ENCODE data around the gene PPP1R9A. TPM values are rescaled to one million over a fixed set of nuclear protein-coding genes. Genes with fewer than 3 reads are reported as not detected.

PPP1R9A gene
- total RNA-seq, 1 experiment from 2014 or later: 6.3 TPM

DNA sequence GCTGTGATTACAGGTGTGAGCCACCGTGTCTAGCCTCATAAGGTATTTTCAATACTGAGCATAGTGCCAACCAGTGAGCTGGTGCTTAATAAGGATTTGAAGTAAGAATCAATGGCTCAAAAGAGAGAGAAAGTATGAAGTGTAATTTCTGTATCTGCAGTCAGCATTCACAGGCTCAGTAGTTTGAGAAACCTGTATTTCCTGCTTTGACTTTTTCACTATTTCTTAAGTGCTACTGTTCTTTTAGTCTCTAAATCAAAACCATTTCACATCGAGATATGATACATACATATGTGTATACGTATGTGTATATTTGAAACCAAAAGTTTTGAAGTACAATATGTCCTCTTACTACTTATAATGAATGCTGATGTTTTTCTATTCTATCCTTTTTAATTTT lies 189.9 kb downstream of the PPP1R9A start:
- no peak overlapping the region for H3K27ac Mint-ChIP-seq (ENCODE audit: low read depth, unreplicated experiment)
- H3K27me3 Mint-ChIP-seq (ENCODE audit: insufficient read depth, unreplicated experiment): no peaks in the 10 kb centered on the region
- TF ChIP-seq, protein P1, sequence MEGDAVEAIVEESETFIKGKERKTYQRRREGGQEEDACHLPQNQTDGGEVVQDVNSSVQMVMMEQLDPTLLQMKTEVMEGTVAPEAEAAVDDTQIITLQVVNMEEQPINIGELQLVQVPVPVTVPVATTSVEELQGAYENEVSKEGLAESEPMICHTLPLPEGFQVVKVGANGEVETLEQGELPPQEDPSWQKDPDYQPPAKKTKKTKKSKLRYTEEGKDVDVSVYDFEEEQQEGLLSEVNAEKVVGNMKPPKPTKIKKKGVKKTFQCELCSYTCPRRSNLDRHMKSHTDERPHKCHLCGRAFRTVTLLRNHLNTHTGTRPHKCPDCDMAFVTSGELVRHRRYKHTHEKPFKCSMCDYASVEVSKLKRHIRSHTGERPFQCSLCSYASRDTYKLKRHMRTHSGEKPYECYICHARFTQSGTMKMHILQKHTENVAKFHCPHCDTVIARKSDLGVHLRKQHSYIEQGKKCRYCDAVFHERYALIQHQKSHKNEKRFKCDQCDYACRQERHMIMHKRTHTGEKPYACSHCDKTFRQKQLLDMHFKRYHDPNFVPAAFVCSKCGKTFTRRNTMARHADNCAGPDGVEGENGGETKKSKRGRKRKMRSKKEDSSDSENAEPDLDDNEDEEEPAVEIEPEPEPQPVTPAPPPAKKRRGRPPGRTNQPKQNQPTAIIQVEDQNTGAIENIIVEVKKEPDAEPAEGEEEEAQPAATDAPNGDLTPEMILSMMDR (IDR thresholded peaks at IDR 0.05; ENCODE audit: unreplicated experiment): no peak
- H3K4me3 Mint-ChIP-seq (ENCODE audit: unreplicated experiment): no peak overlapping the region
- BruUV-seq (replicated peaks): no TSS peak
- POLR2A ChIA-PET: no interaction called here
- no peaks in the 10 kb centered on the region for H3K36me3 Mint-ChIP-seq (ENCODE audit: insufficient read depth, unreplicated experiment)
- DNase-seq (ENCODE audit: unreplicated experiment): no peak
- intact Hi-C loops (cut with micrococcal nuclease): no loop called here
- no peaks in the 10 kb centered on the region for H3K4me1 Mint-ChIP-seq (ENCODE audit: insufficient read depth, unreplicated experiment)
- H3K9me3 Mint-ChIP-seq (ENCODE audit: unreplicated experiment): no peaks in the 10 kb centered on the region
- CTCF ChIA-PET: interaction anchor here (1.7 kb wide), 1 partner anchor 648 kb away, joined by 3 read pairs; no protein-coding TSS in a partner anchor

DNA sequence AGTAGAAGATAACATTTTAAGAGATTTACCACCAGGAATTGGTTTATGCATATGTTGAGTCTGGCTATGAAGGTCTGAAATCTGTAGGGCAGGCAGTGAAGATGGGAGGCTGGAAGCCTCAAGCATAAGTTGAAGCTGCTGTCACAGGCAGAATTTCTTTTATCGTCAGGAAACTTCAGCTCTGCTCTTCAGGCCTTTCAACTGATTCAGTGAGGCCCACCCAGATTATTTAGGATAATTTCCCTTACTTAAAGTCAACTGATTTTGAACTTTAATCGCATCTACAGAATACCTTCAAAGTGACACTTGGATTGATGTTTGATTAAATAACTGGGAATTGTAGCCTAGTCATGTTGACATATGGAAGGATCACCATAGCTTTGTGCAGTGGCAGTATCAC lies 190.5 kb downstream of the PPP1R9A start:
- ChIA-PET CTCF (interaction anchor here (0.6 kb wide), 1 partner anchor 530 kb away, joined by 3 read pairs; no protein-coding TSS in a partner anchor), POLR2A (no interaction called here)
- Mint-ChIP-seq H3K9me3 (ENCODE audit: unreplicated experiment) (no peaks in the 10 kb centered on the region), H3K36me3 (ENCODE audit: insufficient read depth, unreplicated experiment) (no peaks in the 10 kb centered on the region), H3K27me3 (ENCODE audit: insufficient read depth, unreplicated experiment) (no peaks in the 10 kb centered on the region), H3K27ac (ENCODE audit: low read depth, unreplicated experiment) (no peak overlapping the region), H3K4me3 (ENCODE audit: unreplicated experiment) (no peak overlapping the region), H3K4me1 (ENCODE audit: insufficient read depth, unreplicated experiment) (no peaks in the 10 kb centered on the region)
- no peak for DNase-seq (ENCODE audit: unreplicated experiment)
- TF ChIP-seq, protein P1 (IDR thresholded peaks at IDR 0.05; ENCODE audit: unreplicated experiment): no peak
- BruUV-seq (replicated peaks): no TSS peak
- intact Hi-C loops (cut with micrococcal nuclease): no loop called here

DNA sequence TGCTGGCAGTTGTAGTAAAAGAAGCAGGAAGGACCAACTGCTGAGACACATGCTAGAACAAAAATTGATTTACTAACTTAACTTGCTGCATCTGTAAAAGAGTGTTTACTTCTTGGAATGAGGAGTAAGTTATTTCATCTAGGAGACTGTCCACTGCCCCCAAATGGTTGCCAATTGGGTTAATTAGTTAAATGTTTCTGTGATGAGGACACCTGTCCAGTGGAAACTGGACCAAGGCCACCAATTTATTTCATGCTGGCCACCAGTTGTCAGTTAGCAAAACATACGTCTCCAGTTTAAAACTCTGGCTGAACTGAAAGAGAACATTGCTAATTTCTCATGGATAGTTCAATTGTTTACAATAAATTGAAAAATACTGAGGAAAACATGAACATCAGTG lies 191.7 kb downstream of the PPP1R9A start:
- no peak overlapping the region for H3K27ac Mint-ChIP-seq (ENCODE audit: low read depth, unreplicated experiment)

DNA sequence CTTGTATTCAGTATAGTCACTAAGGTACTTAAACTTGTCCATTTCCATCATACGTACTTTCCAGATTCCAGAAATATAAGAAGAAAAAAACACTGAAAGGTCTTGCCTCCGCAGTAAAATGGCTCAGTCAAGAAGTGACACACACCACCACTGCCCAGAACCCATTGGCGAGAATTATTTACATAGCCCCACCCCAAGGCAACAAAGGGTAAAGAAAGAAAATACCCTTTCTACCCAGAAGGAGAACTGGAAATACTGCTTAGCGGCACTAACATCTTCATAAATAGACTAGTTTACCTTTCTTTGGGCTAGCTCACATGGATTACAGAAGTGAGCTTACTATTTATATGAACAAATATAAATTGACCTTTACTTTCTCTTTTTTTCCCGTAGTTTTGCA lies 194.0 kb downstream of the PPP1R9A start:
- BruUV-seq (replicated peaks): no TSS peak
- POLR2A ChIA-PET: interaction anchor here (1.2 kb wide), 1 partner anchor 447 kb away, joined by 3 read pairs; no protein-coding TSS in a partner anchor
- CTCF ChIA-PET: interaction anchor here (1.2 kb wide), 1 partner anchor 666 kb away, joined by 5 read pairs; no protein-coding TSS in a partner anchor
- TF ChIP-seq, protein P1 (IDR thresholded peaks at IDR 0.05; ENCODE audit: unreplicated experiment): no peak
- H3K4me3 Mint-ChIP-seq (ENCODE audit: unreplicated experiment): no peak overlapping the region
- H3K4me1 Mint-ChIP-seq (ENCODE audit: insufficient read depth, unreplicated experiment): peaks cover 11% of the 10 kb centered on the region
- H3K27ac Mint-ChIP-seq (ENCODE audit: low read depth, unreplicated experiment): no peak overlapping the region
- H3K36me3 Mint-ChIP-seq (ENCODE audit: insufficient read depth, unreplicated experiment): no peaks in the 10 kb centered on the region
- no peaks in the 10 kb centered on the region for H3K27me3 Mint-ChIP-seq (ENCODE audit: insufficient read depth, unreplicated experiment)
- DNase-seq (ENCODE audit: unreplicated experiment): no peak
- intact Hi-C loops (cut with micrococcal nuclease): loop anchor here (10.0 kb wide), 1 partner anchor 447 kb away; the partner anchor contains the start of gene SGCE
- no peaks in the 10 kb centered on the region for H3K9me3 Mint-ChIP-seq (ENCODE audit: unreplicated experiment)

More for the DNA sequence above, 191.7 kb downstream of the PPP1R9A start:
- Mint-ChIP-seq H3K4me3 (ENCODE audit: unreplicated experiment) (no peak overlapping the region), H3K27me3 (ENCODE audit: insufficient read depth, unreplicated experiment) (no peaks in the 10 kb centered on the region), H3K4me1 (ENCODE audit: insufficient read depth, unreplicated experiment) (no peaks in the 10 kb centered on the region), H3K9me3 (ENCODE audit: unreplicated experiment) (no peaks in the 10 kb centered on the region), H3K36me3 (ENCODE audit: insufficient read depth, unreplicated experiment) (no peaks in the 10 kb centered on the region)
- CTCF ChIA-PET: no interaction called here
- no peak for DNase-seq (ENCODE audit: unreplicated experiment)
- TF ChIP-seq, protein P1 (IDR thresholded peaks at IDR 0.05; ENCODE audit: unreplicated experiment): no peak
- intact Hi-C loops (cut with micrococcal nuclease): no loop called here
- no TSS peak for BruUV-seq (replicated peaks)
- POLR2A ChIA-PET: no interaction called here
